Measurements from ENCODE around the gene IDI1. TPM values are rescaled to one million over a fixed set of nuclear protein-coding genes. Genes with fewer than 3 reads are reported as not detected.

Gene IDI1
- total and polyA plus RNA-seq, 2 donors (not counting 1 experiment from before 2014, with no cell fraction given): 59.8 to 167 TPM

- Histone ChIP-seq H4K20me1 (ENCODE audit: control insufficient read depth, insufficient read depth, low read length, poor library complexity, severe bottlenecking) (peaks cover 31% of the 10 kb centered on the region), H3K36me3 (replicated peaks in 1 of 2; ENCODE audit: control extremely low read depth in 1 of 2, control insufficient read depth in 1 of 2, extremely low read depth in 1 of 2, insufficient read depth in 2 of 2, low read length in 1 of 2) (peaks cover 6 to 63% of the 10 kb centered on the region in 2 experiments), H3K4me1 (ENCODE audit: control insufficient read depth in 2 of 2, insufficient read depth in 2 of 2, low read length in 2 of 2) (peaks cover 0 to under 1% of the 10 kb centered on the region in 2 donors), H3K9ac (ENCODE audit: low read length) (no peak overlapping the region), H2AFZ (ENCODE audit: insufficient read depth, low read depth, low read length, poor library complexity, severe bottlenecking) (no peak overlapping the region), H3K4me3 (ENCODE audit: control extremely low read depth in 1 of 5, extremely low read depth in 1 of 5, insufficient read depth in 1 of 5, low read depth in 2 of 5, low read length in 4 of 5) (no peak overlapping the region), H3K27ac (ENCODE audit: low read length in 2 of 2) (no peak overlapping the region), H3K79me2 (ENCODE audit: control insufficient read depth, insufficient read depth, low read length) (peaks cover 46% of the 10 kb centered on the region), H3K4me2 (replicated peaks; ENCODE audit: low read depth, low read length, poor library complexity, severe bottlenecking) (no peak overlapping the region), H3K9me3 (ENCODE audit: control extremely low read depth in 1 of 3, control insufficient read depth in 2 of 3, insufficient read depth in 1 of 3, low read length in 2 of 3) (no peaks in the 10 kb centered on the region), H3K27me3 (replicated peaks in 1 of 4; ENCODE audit: control extremely low read depth in 1 of 4, control insufficient read depth in 3 of 4, insufficient read depth in 4 of 4, low read length in 3 of 4) (no peaks in the 10 kb centered on the region)
- Mint-ChIP-seq H3K27ac (no peak overlapping the region), H3K27me3 (no peaks in the 10 kb centered on the region), H3K4me3 (no peak overlapping the region), H3K9me3 (ENCODE audit: insufficient read depth) (no peaks in the 10 kb centered on the region), H3K4me1 (peaks cover 9% of the 10 kb centered on the region)
- CTCF ChIA-PET: no interaction called here
- TF ChIP-seq CTCF (IDR thresholded peaks at IDR 0.05) (no peak), EZH2 (IDR thresholded peaks at IDR 0.05; ENCODE audit: borderline replicate concordance, insufficient read depth, low read depth, low read length, poor library complexity, severe bottlenecking) (no peak)
- POLR2A ChIA-PET: no interaction called here
- no peak for DNase-seq
- intact Hi-C loops (cut with micrococcal nuclease): no loop called here
- no peak for ATAC-seq (ENCODE audit: low read depth)
- WGBS (ENCODE audit: insufficient coverage): 96% methylated on average over 9 of the region's 12 CpGs
Measured at GRCh38 chr10:996031-996430, 52.9 kb downstream of the IDI1 start.

GRCh38 chr10:995559-995926 lies 53.4 kb downstream of the IDI1 start:
- ChIA-PET CTCF (no interaction called here), POLR2A (no interaction called here)
- intact Hi-C loops (cut with micrococcal nuclease): no loop called here
- 98% methylated on average over 7 of the region's 7 CpGs for WGBS (ENCODE audit: insufficient coverage)
- Histone ChIP-seq H3K4me1 (ENCODE audit: control insufficient read depth in 2 of 2, insufficient read depth in 2 of 2, low read length in 2 of 2) (peaks cover 0 to 5% of the 10 kb centered on the region in 2 donors), H4K20me1 (ENCODE audit: control insufficient read depth, insufficient read depth, low read length, poor library complexity, severe bottlenecking) (peaks cover 35% of the 10 kb centered on the region), H3K4me2 (replicated peaks; ENCODE audit: low read depth, low read length, poor library complexity, severe bottlenecking) (no peak overlapping the region), H3K27ac (ENCODE audit: low read length in 2 of 2) (no peak overlapping the region), H3K27me3 (replicated peaks in 1 of 4; ENCODE audit: control extremely low read depth in 1 of 4, control insufficient read depth in 3 of 4, insufficient read depth in 4 of 4, low read length in 3 of 4) (no peaks in the 10 kb centered on the region), H3K9me3 (ENCODE audit: control extremely low read depth in 1 of 3, control insufficient read depth in 2 of 3, insufficient read depth in 1 of 3, low read length in 2 of 3) (no peaks in the 10 kb centered on the region), H3K36me3 (replicated peaks in 1 of 2; ENCODE audit: control extremely low read depth in 1 of 2, control insufficient read depth in 1 of 2, extremely low read depth in 1 of 2, insufficient read depth in 2 of 2, low read length in 1 of 2) (peaks cover 6 to 62% of the 10 kb centered on the region in 2 experiments), H3K9ac (ENCODE audit: low read length) (no peak overlapping the region), H3K79me2 (ENCODE audit: control insufficient read depth, insufficient read depth, low read length) (peaks cover 51% of the 10 kb centered on the region), H3K4me3 (ENCODE audit: control extremely low read depth in 1 of 5, extremely low read depth in 1 of 5, insufficient read depth in 1 of 5, low read depth in 2 of 5, low read length in 4 of 5) (no peak overlapping the region), H2AFZ (ENCODE audit: insufficient read depth, low read depth, low read length, poor library complexity, severe bottlenecking) (no peak overlapping the region)
- H3K27me3 Mint-ChIP-seq: no peaks in the 10 kb centered on the region
- no peaks in the 10 kb centered on the region for H3K9me3 Mint-ChIP-seq (ENCODE audit: insufficient read depth)
- DNase-seq (no peak), ATAC-seq (ENCODE audit: low read depth) (no peak)
- H3K4me1 Mint-ChIP-seq: peaks cover 13% of the 10 kb centered on the region
- no peak overlapping the region for H3K4me3 Mint-ChIP-seq
- TF ChIP-seq EZH2 (IDR thresholded peaks at IDR 0.05; ENCODE audit: borderline replicate concordance, insufficient read depth, low read depth, low read length, poor library complexity, severe bottlenecking) (no peak), CTCF (IDR thresholded peaks at IDR 0.05) (no peak)
- H3K27ac Mint-ChIP-seq: no peak overlapping the region
